ENCODE data around the gene SCN4A. TPM values are rescaled to one million over a fixed set of nuclear protein-coding genes. Genes with fewer than 3 reads are reported as not detected.

Gene SCN4A
- total RNA-seq, 3 donors from 2014 or later (not counting 1 experiment from before 2014, with no cell fraction given) = 0.10 to 0.14 (median 0.14) TPM

- intact Hi-C loops (cut with micrococcal nuclease) = no loop called here
- DNase-seq (peak in 1 of 2 donors; percentile 26), ATAC-seq (no peak)
- no peak overlapping the region for H3K27ac ChIP-seq (ENCODE audit: low read length)
- 19% methylated on average over 19 of the region's 19 CpGs for WGBS (ENCODE audit: insufficient coverage)
- peak overlapping the region; percentile 77 for H3K4me3 ChIP-seq (ENCODE audit: low read length)
- peak overlapping the region; percentile 93 for H3K4me3 Mint-ChIP-seq
- peaks cover 7% of the 10 kb centered on the region for H3K36me3 ChIP-seq (ENCODE audit: control insufficient read depth, insufficient read depth, low read length)
- no peaks in the 10 kb centered on the region for H3K27me3 ChIP-seq (ENCODE audit: control insufficient read depth, insufficient read depth, low read length)
- TF ChIP-seq CTCF (IDR thresholded peaks at IDR 0.05) = no peak
- H3K9me3 Mint-ChIP-seq = no peaks in the 10 kb centered on the region
- H3K36me3 Mint-ChIP-seq = no peaks in the 10 kb centered on the region
- peaks cover 58 to 62% of the 10 kb centered on the region in 2 donors for H3K4me1 Mint-ChIP-seq
- H3K4me1 ChIP-seq (ENCODE audit: control insufficient read depth, insufficient read depth, low read length) = peaks cover 52% of the 10 kb centered on the region
- H3K9me3 ChIP-seq (ENCODE audit: control insufficient read depth, insufficient read depth, low read length) = no peaks in the 10 kb centered on the region
- peak overlapping the region; percentile 29 to 81 for H3K27ac Mint-ChIP-seq
- H3K27me3 Mint-ChIP-seq (ENCODE audit: low read depth in 2 of 2) = no peaks in the 10 kb centered on the region
These were observed 24.8 kb upstream of the SCN4A start for GRCh38 chr17:63997341-63998048.

- H3K36me3 Mint-ChIP-seq = no peaks in the 10 kb centered on the region
- Histone ChIP-seq H3K27ac (ENCODE audit: low read length) (no peak overlapping the region), H3K36me3 (ENCODE audit: control insufficient read depth, insufficient read depth, low read length) (no peaks in the 10 kb centered on the region), H3K27me3 (ENCODE audit: control insufficient read depth, insufficient read depth, low read length) (no peaks in the 10 kb centered on the region), H3K4me3 (ENCODE audit: low read length) (no peak overlapping the region), H3K9me3 (ENCODE audit: control insufficient read depth, insufficient read depth, low read length) (no peaks in the 10 kb centered on the region), H3K4me1 (ENCODE audit: control insufficient read depth, insufficient read depth, low read length) (peaks cover 60% of the 10 kb centered on the region)
- no peaks in the 10 kb centered on the region for H3K27me3 Mint-ChIP-seq (ENCODE audit: low read depth in 2 of 2)
- peaks cover 67 to 71% of the 10 kb centered on the region in 2 donors for H3K4me1 Mint-ChIP-seq
- WGBS (ENCODE audit: insufficient coverage) = 95% methylated on average over 11 of the region's 11 CpGs
- intact Hi-C loops (cut with micrococcal nuclease) = no loop called here
- peak overlapping the region; percentile 93 for H3K4me3 Mint-ChIP-seq
- ATAC-seq (no peak), DNase-seq (no peak)
- no peak overlapping the region for H3K27ac Mint-ChIP-seq
- no peaks in the 10 kb centered on the region for H3K9me3 Mint-ChIP-seq
- no peak for TF ChIP-seq CTCF (IDR thresholded peaks at IDR 0.05)
These were observed 23.9 kb upstream of the SCN4A start for GRCh38 chr17:63996430-63997182.

GRCh38 chr17:63995626-63996025 is 22.9 kb upstream of the SCN4A start:
- Histone ChIP-seq H3K9me3 (ENCODE audit: control insufficient read depth, insufficient read depth, low read length) (no peaks in the 10 kb centered on the region), H3K27ac (ENCODE audit: low read length) (no peak overlapping the region), H3K4me3 (ENCODE audit: low read length) (no peak overlapping the region), H3K36me3 (ENCODE audit: control insufficient read depth, insufficient read depth, low read length) (no peaks in the 10 kb centered on the region), H3K4me1 (ENCODE audit: control insufficient read depth, insufficient read depth, low read length) (peaks cover 69% of the 10 kb centered on the region), H3K27me3 (ENCODE audit: control insufficient read depth, insufficient read depth, low read length) (no peaks in the 10 kb centered on the region)
- intact Hi-C loops (cut with micrococcal nuclease) = no loop called here
- TF ChIP-seq CTCF (IDR thresholded peaks at IDR 0.05) = no peak
- Mint-ChIP-seq H3K4me3 (peak overlapping the region; percentile 38), H3K27ac (peak overlapping the region in 1 of 2 donors; percentile 67), H3K4me1 (peaks cover 77 to 81% of the 10 kb centered on the region in 2 donors), H3K27me3 (ENCODE audit: low read depth in 2 of 2) (no peaks in the 10 kb centered on the region), H3K36me3 (no peaks in the 10 kb centered on the region), H3K9me3 (no peaks in the 10 kb centered on the region)
- no peak for ATAC-seq
- DNase-seq = no peak
- WGBS (ENCODE audit: insufficient coverage) = 94% methylated on average over 3 of the region's 5 CpGs
